HG03135 (cell line): ENCODE data around the gene WRNIP1.

Source experiments
- ATAC-seq: cut with Tn5 transposase; IDR thresholded peaks from one replicate; pipeline ENCODE4 v1.9.1; 2021; ENCODE audit warnings: mild to moderate bottlenecking, moderate library complexity; ENCODE audit not compliant: unreplicated experiment

WRNIP1 gene

DNA sequence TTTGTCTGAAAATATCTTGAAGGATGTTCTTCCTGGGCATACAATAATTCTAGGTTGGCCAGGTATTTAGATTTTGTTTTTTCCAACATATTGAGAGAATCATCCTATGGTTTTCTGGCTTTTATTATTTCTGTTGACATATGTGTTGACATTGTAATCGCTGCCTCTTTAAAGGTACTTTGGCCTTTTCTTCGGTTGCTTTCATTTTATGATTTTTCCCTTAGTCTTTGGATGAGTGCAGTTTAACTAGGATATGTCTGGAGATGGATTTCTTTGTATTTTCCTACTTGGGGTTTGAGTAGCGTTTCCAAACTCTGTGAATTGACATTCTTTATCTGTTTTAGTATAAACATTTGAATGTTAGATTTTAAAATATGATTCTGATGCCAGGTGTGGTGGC is 65.0 kb downstream of the WRNIP1 start:
- no peak for ATAC-seq

DNA sequence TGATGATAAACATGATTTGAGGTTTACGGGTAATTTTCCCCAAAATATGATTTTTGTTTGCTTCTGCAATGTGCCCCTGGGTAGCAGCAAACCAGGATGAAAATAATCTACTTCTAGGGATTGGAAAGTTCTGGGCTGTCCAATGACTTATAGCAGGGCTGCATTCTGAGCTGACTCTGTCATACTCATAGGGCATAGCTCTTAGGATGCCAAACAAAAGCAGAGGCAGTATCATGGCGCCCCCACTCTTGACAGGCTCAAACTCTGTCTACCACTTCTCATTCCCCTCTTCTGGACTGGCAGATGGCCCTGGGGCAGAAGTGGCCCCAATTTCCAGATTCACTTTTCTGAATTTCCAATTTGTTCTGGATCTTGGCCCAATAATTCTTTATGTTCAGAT is 66.2 kb downstream of the WRNIP1 start:
- ATAC-seq = no peak

GRCh38 chr6:2834262-2834661 is 69.1 kb downstream of the WRNIP1 start:
- ATAC-seq = no peak
